ENCODE measurements around the gene PLAC1.

DNA sequence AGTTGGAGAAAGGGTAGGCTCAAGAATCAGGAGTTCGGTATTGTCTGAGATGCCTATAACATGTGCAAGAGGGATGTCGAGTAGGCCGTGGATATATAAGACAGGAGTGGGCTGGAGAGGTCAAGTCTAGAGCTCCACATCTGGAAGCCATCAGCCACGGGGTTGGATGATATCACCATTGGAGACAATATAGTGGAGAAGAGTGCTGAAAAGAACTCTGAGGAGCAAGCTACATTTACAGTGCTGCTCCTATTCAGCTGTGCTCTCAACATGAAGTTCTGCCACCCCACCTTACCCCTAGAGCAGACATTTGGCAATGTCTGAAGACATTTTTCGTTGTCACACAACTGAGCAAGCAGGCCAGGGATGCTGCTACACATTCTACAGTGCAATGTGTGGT, 20.9 kb upstream of the PLAC1 start:
- TF ChIP-seq CTCF (conservative IDR thresholded peaks at IDR 0.05; ENCODE audit: low read depth in 2 of 2) (no peak), EZH2phosphoT487 (IDR thresholded peaks at IDR 0.05; ENCODE audit: unreplicated experiment) (no peak), ETS1 (IDR thresholded peaks at IDR 0.05) (no peak), EZH2 (IDR thresholded peaks at IDR 0.05; ENCODE audit: low read depth, unreplicated experiment) (no peak), POLR2AphosphoS5 (IDR thresholded peaks at IDR 0.05; ENCODE audit: low read depth) (no peak), CREB1 (CRISPR knock-in tag; IDR thresholded peaks at IDR 0.05; ENCODE audit: low read depth) (no peak), REST (IDR thresholded peaks at IDR 0.05; ENCODE audit: unreplicated experiment) (no peak), ZNF114 (CRISPR knock-in tag; IDR thresholded peaks at IDR 0.05) (no peak), ZNF331 (CRISPR knock-in tag; IDR thresholded peaks at IDR 0.05; ENCODE audit: low read depth) (no peak), JUNB (IDR thresholded peaks at IDR 0.05; ENCODE audit: unreplicated experiment) (no peak)
